Amniotic epithelial cell (primary cell): ENCODE data around the gene RBKS.

ENCODE experiments used
- DNase-seq: peaks from one replicate; pipeline ENCODE4 v3.0.0-alpha.2; 2010; ENCODE audit warnings: low read depth

Gene RBKS

GRCh38 chr2:27831279-27832050, 58.7 kb downstream of the RBKS start:
- DNase-seq: peak; percentile 70

GRCh38 chr2:27830656-27831055, 59.5 kb downstream of the RBKS start:
- no peak for DNase-seq

- DNase-seq: no peak
Observed at GRCh38 chr2:27829791-27830190, 60.4 kb downstream of the RBKS start.

GRCh38 chr2:27828305-27828704, 61.9 kb downstream of the RBKS start:
- no peak for DNase-seq

- no peak for DNase-seq
Observed at GRCh38 chr2:27824401-27824800, 65.8 kb downstream of the RBKS start.

- DNase-seq: no peak
Observed at GRCh38 chr2:27823569-27823968, 66.6 kb downstream of the RBKS start.

GRCh38 chr2:27823135-27823534, 67.1 kb downstream of the RBKS start:
- DNase-seq: no peak

- DNase-seq: no peak
Observed at GRCh38 chr2:27822049-27822448, 68.1 kb downstream of the RBKS start.

GRCh38 chr2:27815860-27816438, 74.2 kb downstream of the RBKS start:
- no peak for DNase-seq

- no peak for DNase-seq
Observed at GRCh38 chr2:27814758-27815157, 75.4 kb downstream of the RBKS start.

- no peak for DNase-seq
Observed at GRCh38 chr2:27811768-27812167, 78.4 kb downstream of the RBKS start.

GRCh38 chr2:27810455-27810854, 79.7 kb downstream of the RBKS start:
- DNase-seq: peak; percentile 43

- peak; percentile 82 for DNase-seq
Observed at GRCh38 chr2:27809761-27810241, 80.4 kb downstream of the RBKS start.

GRCh38 chr2:27808984-27809383, 81.2 kb downstream of the RBKS start:
- DNase-seq: no peak

- DNase-seq: no peak
Observed at GRCh38 chr2:27808418-27808817, 81.8 kb downstream of the RBKS start.

GRCh38 chr2:27807476-27807875, 82.7 kb downstream of the RBKS start:
- DNase-seq: peak; percentile 37

GRCh38 chr2:27806311-27807059, 83.7 kb downstream of the RBKS start:
- no peak for DNase-seq

- no peak for DNase-seq
Observed at GRCh38 chr2:27805180-27805579, 85.0 kb downstream of the RBKS start.

GRCh38 chr2:27804146-27804545, 86.0 kb downstream of the RBKS start:
- peak; percentile 84 for DNase-seq

GRCh38 chr2:27803046-27803445, 87.1 kb downstream of the RBKS start:
- DNase-seq: peak; percentile 54

- no peak for DNase-seq
Observed at GRCh38 chr2:27802547-27802946, 87.6 kb downstream of the RBKS start.

GRCh38 chr2:27800856-27801255, 89.3 kb downstream of the RBKS start:
- DNase-seq: no peak

GRCh38 chr2:27799646-27800010, 90.6 kb downstream of the RBKS start:
- no peak for DNase-seq
